ENCODE data around the gene GDPD5. TPM values are rescaled to one million over a fixed set of nuclear protein-coding genes. Genes with fewer than 3 reads are reported as not detected.
A peak's percentile ranks its signal among the peaks of the same experiment; 100 is the strongest.

The GDPD5 gene
- total and polyA plus RNA-seq, 9 of the 15 experiments (the other 6 are each of a cell fraction or from before 2014, with no cell fraction given): 0.32 to 27.3 (median 8.0) TPM

DNA sequence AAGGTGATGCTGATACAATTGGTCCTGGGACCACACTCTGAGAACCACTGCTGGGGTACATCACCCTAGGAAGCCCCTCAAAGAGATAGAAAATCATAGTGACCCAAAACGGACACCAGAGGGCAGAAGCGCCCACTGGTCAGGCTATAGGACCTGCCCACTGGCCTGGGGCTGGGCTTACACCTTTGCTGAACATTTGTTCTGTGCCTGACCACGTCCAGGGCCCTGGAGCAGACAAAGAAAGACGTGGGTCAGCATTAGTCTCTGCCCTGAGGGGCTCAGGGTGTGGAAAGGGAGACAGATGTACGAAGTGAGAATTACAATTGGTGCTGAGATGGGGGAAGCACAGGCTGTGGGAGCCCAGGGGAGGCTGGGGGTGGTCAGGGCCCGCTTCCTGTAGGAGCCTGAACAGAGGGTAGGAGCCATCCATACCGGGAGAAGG lies 21.9 kb upstream of the GDPD5 start (continued):
- TF ChIP-seq, protein P1, sequence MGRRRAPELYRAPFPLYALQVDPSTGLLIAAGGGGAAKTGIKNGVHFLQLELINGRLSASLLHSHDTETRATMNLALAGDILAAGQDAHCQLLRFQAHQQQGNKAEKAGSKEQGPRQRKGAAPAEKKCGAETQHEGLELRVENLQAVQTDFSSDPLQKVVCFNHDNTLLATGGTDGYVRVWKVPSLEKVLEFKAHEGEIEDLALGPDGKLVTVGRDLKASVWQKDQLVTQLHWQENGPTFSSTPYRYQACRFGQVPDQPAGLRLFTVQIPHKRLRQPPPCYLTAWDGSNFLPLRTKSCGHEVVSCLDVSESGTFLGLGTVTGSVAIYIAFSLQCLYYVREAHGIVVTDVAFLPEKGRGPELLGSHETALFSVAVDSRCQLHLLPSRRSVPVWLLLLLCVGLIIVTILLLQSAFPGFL (CRISPR knock-in tag; IDR thresholded peaks at IDR 0.05): no peak
- TF ChIP-seq EP300 (IDR thresholded peaks at IDR 0.05; ENCODE audit: low read length): peak; percentile 14; the same call in 1 of the 2 replicates
- TF ChIP-seq SMARCE1 (IDR thresholded peaks at IDR 0.05): no peak
- no peak for TF ChIP-seq SETDB1 (IDR thresholded peaks at IDR 0.05; ENCODE audit: low read length)
- no peak for TF ChIP-seq TRIM24 (IDR thresholded peaks at IDR 0.05)
- TF ChIP-seq DNMT1 (IDR thresholded peaks at IDR 0.05): no peak
- TF ChIP-seq RBBP5 (IDR thresholded peaks at IDR 0.05; ENCODE audit: borderline replicate concordance, insufficient read depth, low read length, poor library complexity, severe bottlenecking): no peak
- no peak for TF ChIP-seq SRSF3 (IDR thresholded peaks at IDR 0.05; ENCODE audit: insufficient read depth, low read length)
- TF ChIP-seq, protein P2, sequence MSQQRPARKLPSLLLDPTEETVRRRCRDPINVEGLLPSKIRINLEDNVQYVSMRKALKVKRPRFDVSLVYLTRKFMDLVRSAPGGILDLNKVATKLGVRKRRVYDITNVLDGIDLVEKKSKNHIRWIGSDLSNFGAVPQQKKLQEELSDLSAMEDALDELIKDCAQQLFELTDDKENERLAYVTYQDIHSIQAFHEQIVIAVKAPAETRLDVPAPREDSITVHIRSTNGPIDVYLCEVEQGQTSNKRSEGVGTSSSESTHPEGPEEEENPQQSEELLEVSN (IDR thresholded peaks at IDR 0.05; ENCODE audit: borderline replicate concordance in 1 of 2, extremely low read depth in 1 of 2, insufficient read depth in 1 of 2, insufficient read length in 1 of 2, low read depth in 1 of 2, low read length in 1 of 2, poor library complexity in 1 of 2, severe bottlenecking in 1 of 2): no peak
- no peak for TF ChIP-seq RBM22 (IDR thresholded peaks at IDR 0.05; ENCODE audit: low read depth, low read length, poor library complexity, severe bottlenecking)
- TF ChIP-seq ZKSCAN1 (IDR thresholded peaks at IDR 0.05; ENCODE audit: low read depth, low read length): no peak
- no peak for TF ChIP-seq NFRKB (IDR thresholded peaks at IDR 0.05; ENCODE audit: low read depth)
- TF ChIP-seq MAFF (IDR thresholded peaks at IDR 0.05; ENCODE audit: low read length): no peak
- no peak for TF ChIP-seq HOXB6 (CRISPR knock-in tag; IDR thresholded peaks at IDR 0.05; ENCODE audit: borderline replicate concordance)
- TF ChIP-seq, protein P3, sequence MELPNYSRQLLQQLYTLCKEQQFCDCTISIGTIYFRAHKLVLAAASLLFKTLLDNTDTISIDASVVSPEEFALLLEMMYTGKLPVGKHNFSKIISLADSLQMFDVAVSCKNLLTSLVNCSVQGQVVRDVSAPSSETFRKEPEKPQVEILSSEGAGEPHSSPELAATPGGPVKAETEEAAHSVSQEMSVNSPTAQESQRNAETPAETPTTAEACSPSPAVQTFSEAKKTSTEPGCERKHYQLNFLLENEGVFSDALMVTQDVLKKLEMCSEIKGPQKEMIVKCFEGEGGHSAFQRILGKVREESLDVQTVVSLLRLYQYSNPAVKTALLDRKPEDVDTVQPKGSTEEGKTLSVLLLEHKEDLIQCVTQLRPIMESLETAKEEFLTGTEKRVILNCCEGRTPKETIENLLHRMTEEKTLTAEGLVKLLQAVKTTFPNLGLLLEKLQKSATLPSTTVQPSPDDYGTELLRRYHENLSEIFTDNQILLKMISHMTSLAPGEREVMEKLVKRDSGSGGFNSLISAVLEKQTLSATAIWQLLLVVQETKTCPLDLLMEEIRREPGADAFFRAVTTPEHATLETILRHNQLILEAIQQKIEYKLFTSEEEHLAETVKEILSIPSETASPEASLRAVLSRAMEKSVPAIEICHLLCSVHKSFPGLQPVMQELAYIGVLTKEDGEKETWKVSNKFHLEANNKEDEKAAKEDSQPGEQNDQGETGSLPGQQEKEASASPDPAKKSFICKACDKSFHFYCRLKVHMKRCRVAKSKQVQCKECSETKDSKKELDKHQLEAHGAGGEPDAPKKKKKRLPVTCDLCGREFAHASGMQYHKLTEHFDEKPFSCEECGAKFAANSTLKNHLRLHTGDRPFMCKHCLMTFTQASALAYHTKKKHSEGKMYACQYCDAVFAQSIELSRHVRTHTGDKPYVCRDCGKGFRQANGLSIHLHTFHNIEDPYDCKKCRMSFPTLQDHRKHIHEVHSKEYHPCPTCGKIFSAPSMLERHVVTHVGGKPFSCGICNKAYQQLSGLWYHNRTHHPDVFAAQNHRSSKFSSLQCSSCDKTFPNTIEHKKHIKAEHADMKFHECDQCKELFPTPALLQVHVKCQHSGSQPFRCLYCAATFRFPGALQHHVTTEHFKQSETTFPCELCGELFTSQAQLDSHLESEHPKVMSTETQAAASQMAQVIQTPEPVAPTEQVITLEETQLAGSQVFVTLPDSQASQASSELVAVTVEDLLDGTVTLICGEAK (IDR thresholded peaks at IDR 0.05): no peak
- TF ChIP-seq, protein P3 (CRISPR knock-in tag; IDR thresholded peaks at IDR 0.05): no peak
- TF ChIP-seq, protein P4, sequence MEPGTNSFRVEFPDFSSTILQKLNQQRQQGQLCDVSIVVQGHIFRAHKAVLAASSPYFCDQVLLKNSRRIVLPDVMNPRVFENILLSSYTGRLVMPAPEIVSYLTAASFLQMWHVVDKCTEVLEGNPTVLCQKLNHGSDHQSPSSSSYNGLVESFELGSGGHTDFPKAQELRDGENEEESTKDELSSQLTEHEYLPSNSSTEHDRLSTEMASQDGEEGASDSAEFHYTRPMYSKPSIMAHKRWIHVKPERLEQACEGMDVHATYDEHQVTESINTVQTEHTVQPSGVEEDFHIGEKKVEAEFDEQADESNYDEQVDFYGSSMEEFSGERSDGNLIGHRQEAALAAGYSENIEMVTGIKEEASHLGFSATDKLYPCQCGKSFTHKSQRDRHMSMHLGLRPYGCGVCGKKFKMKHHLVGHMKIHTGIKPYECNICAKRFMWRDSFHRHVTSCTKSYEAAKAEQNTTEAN (CRISPR knock-in tag; IDR thresholded peaks at IDR 0.05): no peak
